Testis (tissue), 3 donors: ENCODE data around the gene SUPT7L. TPM values are rescaled to one million over a fixed set of nuclear protein-coding genes. Genes with fewer than 3 reads are reported as not detected.
"Not testable (repeated sequence)": the region's sequence is repeated elsewhere in the genome, so short reads cannot be mapped to it uniquely, and the experiment has no call there.

Source experiments
- DNase-seq: peaks from one replicate; pipeline ENCODE4 v3.0.0-alpha.2; 2019
- H3K27ac ChIP-seq, 2 donors: fragments of 200-600 bp; sonication (generic); one replicate each; pipeline ENCODE4 v1.5.1; 2019
- H3K27me3 ChIP-seq: fragments of 200-600 bp; sonication (generic); one replicate; pipeline ENCODE4 v1.5.1; 2019
- H3K36me3 ChIP-seq: fragments of 200-600 bp; sonication (generic); one replicate; pipeline ENCODE4 v1.5.1; 2017; ENCODE audit warnings: low read depth; ENCODE audit errors: missing control alignments
- H3K4me1 ChIP-seq: fragments of 200-600 bp; sonication (generic); one replicate; pipeline ENCODE4 v1.5.1; 2019
- H3K4me3 ChIP-seq, 2 donors: fragments of 200-600 bp; sonication (generic); one replicate each; pipeline ENCODE4 v1.5.1; 2017 to 2019
- H3K9me3 ChIP-seq: fragments of 200-600 bp; sonication (generic); one replicate; pipeline ENCODE4 v1.5.1; 2017
- CTCF ChIP-seq, 3 experiments: fragments of 450-650 bp in 2 of 3; fragments of 200-600 bp in 1 of 3; sonication (generic) in 1 of 3; IDR thresholded peaks; one replicate each; pipeline ENCODE4 v1.5.1; 2016 to 2019; ENCODE audit warnings: antibody characterized with exemption in 3 of 3, mild to moderate bottlenecking in 2 of 3, moderate library complexity in 1 of 3
- POLR2A ChIP-seq: fragments of 450-650 bp; IDR thresholded peaks from one replicate; pipeline ENCODE4 v1.6.1; 2017; ENCODE audit warnings: antibody characterized with exemption, mild to moderate bottlenecking, moderate library complexity
- WGBS, 2 donors: methylation state at CpG; one replicate each; pipeline ENCODE4 v1.1.5; 2018; 5-methylcytosine and 5-hydroxymethylcytosine counted together
- intact Hi-C: fragments of 100-400 bp; cut with DNase I; formaldehyde crosslinking; loops from one replicate; pipeline ENCODE4 v1.15.1; 2023; ENCODE audit warnings: low total_unique reads
- polyA plus RNA-seq: library from polyadenylated mRNA; stranded (reverse); fragments of 350-450 nt; fragmentation: Illumina TruSeq; extraction: RNeasy Lipid Tissue Mini Kit (QIAGEN cat#74804); gene quantifications from one replicate; pipeline ENCODE4 v1.2.3, GENCODE V29; 2014; ENCODE audit warnings: low read depth, low replicate concordance; ENCODE audit not compliant: insufficient read depth
- total RNA-seq, 2 donors: library from RNA; depleted of rRNA; stranded (reverse); fragments of >200 nt; gene quantifications; one replicate each; pipeline ENCODE4 v1.2.3, GENCODE V29; 2016

Gene SUPT7L
- total and polyA plus RNA-seq, 3 donors from 2014 or later = 39.3 to 40.4 (median 39.9) TPM

GRCh38 chr2:27636766-27637165 is 26.6 kb downstream of the SUPT7L start:
- no peak for DNase-seq
- Histone ChIP-seq H3K4me3 (no peak overlapping the region), H3K4me1 (no peaks in the 10 kb centered on the region), H3K36me3 (no peaks in the 10 kb centered on the region), H3K9me3 (no peaks in the 10 kb centered on the region), H3K27ac (no peak overlapping the region), H3K27me3 (no peaks in the 10 kb centered on the region)
- TF ChIP-seq CTCF (IDR thresholded peaks at IDR 0.05) = no peak
- no peak for TF ChIP-seq POLR2A
- WGBS, 2 donors = 96 to 98% methylated on average over 5 of the region's 5 CpGs
- intact Hi-C loops = no loop called here

- no peak overlapping the region for H3K4me3 ChIP-seq
- no peak for DNase-seq
- H3K36me3 ChIP-seq = no peaks in the 10 kb centered on the region
- no peaks in the 10 kb centered on the region for H3K4me1 ChIP-seq
- no peaks in the 10 kb centered on the region for H3K27me3 ChIP-seq
- no peak overlapping the region for H3K27ac ChIP-seq
- WGBS, 2 donors = 96 to 97% methylated on average over 2 of the region's 2 CpGs
- TF ChIP-seq POLR2A = no peak
- TF ChIP-seq CTCF (IDR thresholded peaks at IDR 0.05) = no peak
- intact Hi-C loops = no loop called here
- H3K9me3 ChIP-seq = no peaks in the 10 kb centered on the region
Measured at GRCh38 chr2:27634291-27634690, 29.1 kb downstream of the SUPT7L start.

- DNase-seq, H3K9me3 ChIP-seq, H3K4me1 ChIP-seq, H3K27me3 ChIP-seq, intact Hi-C loops, H3K27ac ChIP-seq, H3K36me3 ChIP-seq, H3K4me3 ChIP-seq: not testable (repeated sequence)
- 95 to 100% methylated on average over 2 of the region's 2 CpGs for WGBS, 2 donors
Measured at GRCh38 chr2:27630257-27630656, 33.2 kb downstream of the SUPT7L start.

- 0 to 1% methylated on average over 38 to 44 of the region's 44 CpGs for WGBS, 2 donors
Measured at GRCh38 chr2:27628767-27629709, 34.4 kb downstream of the SUPT7L start, which contains the start of the genes CCDC121 and GPN1. CCDC121 (minus strand) TSS chr2:27629012; CDS start chr2:27627799, 1,213 bp downstream. GPN1 (plus strand) TSS chr2:27629050; CDS start chr2:27629059, 9 bp downstream.

GRCh38 chr2:27627963-27628766 is 35.2 kb downstream of the SUPT7L start:
- Histone ChIP-seq H3K9me3 (no peaks in the 10 kb centered on the region), H3K4me3 (peak overlapping the region; percentile 66 to 79), H3K27me3 (no peaks in the 10 kb centered on the region), H3K27ac (peak overlapping the region; percentile 68 to 84), H3K36me3 (no peaks in the 10 kb centered on the region), H3K4me1 (peaks cover 5% of the 10 kb centered on the region)
- no peak for TF ChIP-seq CTCF (IDR thresholded peaks at IDR 0.05)
- TF ChIP-seq POLR2A = no peak
- 4% methylated on average over 11 to 21 of the region's 21 CpGs for WGBS, 2 donors
- DNase-seq = no peak
- intact Hi-C loops = no loop called here

More at GRCh38 chr2:27628767-27629709, 34.4 kb downstream of the SUPT7L start, which contains the start of the genes CCDC121 and GPN1:
- TF ChIP-seq POLR2A = no peak
- Histone ChIP-seq H3K9me3 (no peaks in the 10 kb centered on the region), H3K27ac (peak within 1 kb of the TSS; percentile 68 to 84), H3K4me1 (peaks cover 5% of the 10 kb centered on the region), H3K4me3 (peak within 1 kb of the TSS; percentile 66 to 79), H3K36me3 (no peaks in the 10 kb centered on the region), H3K27me3 (no peaks in the 10 kb centered on the region)
- intact Hi-C loops = no loop called here
- peak; percentile 91 for DNase-seq

GRCh38 chr2:27626921-27627320 is 36.5 kb downstream of the SUPT7L start:
- DNase-seq, H3K4me3 ChIP-seq, H3K27me3 ChIP-seq, H3K4me1 ChIP-seq, H3K36me3 ChIP-seq, intact Hi-C loops, H3K9me3 ChIP-seq: not testable (repeated sequence)
- H3K27ac ChIP-seq = peak overlapping the region in 1 of 2 donors; percentile 20
- 22 to 45% methylated on average over 3 of the region's 3 CpGs for WGBS, 2 donors

- DNase-seq, H3K36me3 ChIP-seq, H3K4me3 ChIP-seq, H3K9me3 ChIP-seq, H3K27me3 ChIP-seq, intact Hi-C loops, H3K27ac ChIP-seq, H3K4me1 ChIP-seq: not testable (repeated sequence)
- 74 to 80% methylated on average over 1 of the region's 1 CpG for whole genome bisulfite sequencing, 2 donors
Measured at GRCh38 chr2:27626323-27626722, 37.1 kb downstream of the SUPT7L start.
